Progenitor cell of endocrine pancreas (in vitro differentiated cells): ENCODE results near the gene GSE1. TPM values are rescaled to one million over a fixed set of nuclear protein-coding genes. Genes with fewer than 3 reads are reported as not detected.

Source experiments
- DNase-seq: peaks from one replicate; pipeline ENCODE4 v3.0.0; 2021; ENCODE audit warnings: low spot score; ENCODE audit not compliant: unreplicated experiment
- H3K27ac Mint-ChIP-seq: 2 replicates; pipeline ENCODE4 v1.8.0; 2021; ENCODE audit warnings: mild to moderate bottlenecking, moderate library complexity, mixed read lengths
- H3K27me3 Mint-ChIP-seq: 2 replicates; pipeline ENCODE4 v1.8.0; 2021; ENCODE audit warnings: mixed read lengths
- H3K36me3 Mint-ChIP-seq: 2 replicates; pipeline ENCODE4 v1.8.0; 2022; ENCODE audit warnings: mixed read lengths; ENCODE audit not compliant: insufficient read depth
- H3K4me1 Mint-ChIP-seq: 2 replicates; pipeline ENCODE4 v1.8.0; 2021; ENCODE audit warnings: low read depth, mixed read lengths
- H3K4me3 Mint-ChIP-seq: 2 replicates; pipeline ENCODE4 v1.8.0; 2021; ENCODE audit warnings: low read depth, mild to moderate bottlenecking, moderate library complexity, mixed read lengths
- H3K9me3 Mint-ChIP-seq: 2 replicates; pipeline ENCODE4 v1.8.0; 2021; ENCODE audit warnings: low read depth, mixed read lengths
- CTCF ChIP-seq: fragments of 200-600 bp; sonication (generic); IDR thresholded peaks from one replicate; pipeline ENCODE4 v1.5.0; 2021; ENCODE audit warnings: antibody characterized with exemption, mild to moderate bottlenecking; ENCODE audit not compliant: unreplicated experiment
- total RNA-seq: library from RNA; stranded (reverse); gene quantifications from 2 replicates; pipeline ENCODE4 v1.2.1, GENCODE V29; 2021

Gene GSE1
- total RNA-seq, 1 donor from 2014 or later = 136 TPM

- Mint-ChIP-seq H3K9me3 (no peaks in the 10 kb centered on the region), H3K27ac (no peak overlapping the region), H3K27me3 (no peaks in the 10 kb centered on the region), H3K4me1 (peaks cover 9% of the 10 kb centered on the region), H3K36me3 (no peaks in the 10 kb centered on the region), H3K4me3 (no peak overlapping the region)
- no peak for TF ChIP-seq CTCF
- DNase-seq = no peak
Observed at GRCh38 chr16:85642762-85643358, 29.7 kb downstream of the GSE1 start.

- H3K27me3 Mint-ChIP-seq = no peaks in the 10 kb centered on the region
- peaks cover 3% of the 10 kb centered on the region for H3K36me3 Mint-ChIP-seq
- H3K9me3 Mint-ChIP-seq = no peaks in the 10 kb centered on the region
Observed at GRCh38 chr16:85643631-85644030, 30.5 kb downstream of the GSE1 start.

GRCh38 chr16:85644093-85644712, 31.1 kb downstream of the GSE1 start:
- H3K9me3 Mint-ChIP-seq = no peaks in the 10 kb centered on the region
- H3K4me3 Mint-ChIP-seq = no peak overlapping the region
- no peak for DNase-seq
- H3K4me1 Mint-ChIP-seq = peaks cover 9% of the 10 kb centered on the region
- no peak for TF ChIP-seq CTCF
- peak overlapping the region; percentile 82 for H3K27ac Mint-ChIP-seq
- no peaks in the 10 kb centered on the region for H3K27me3 Mint-ChIP-seq
- H3K36me3 Mint-ChIP-seq = peaks cover 8% of the 10 kb centered on the region

More at GRCh38 chr16:85643631-85644030, 30.5 kb downstream of the GSE1 start:
- Mint-ChIP-seq H3K4me3 (no peak overlapping the region), H3K27ac (no peak overlapping the region), H3K4me1 (peaks cover 9% of the 10 kb centered on the region)
- no peak for TF ChIP-seq CTCF
- DNase-seq = no peak

- H3K9me3 Mint-ChIP-seq = no peaks in the 10 kb centered on the region
- peaks cover 8% of the 10 kb centered on the region for H3K36me3 Mint-ChIP-seq
Observed at GRCh38 chr16:85645021-85645589, 32.0 kb downstream of the GSE1 start.

More at GRCh38 chr16:85645021-85645589, 32.0 kb downstream of the GSE1 start:
- no peak for DNase-seq
- H3K27ac Mint-ChIP-seq = no peak overlapping the region
- TF ChIP-seq CTCF = no peak
- H3K4me3 Mint-ChIP-seq = no peak overlapping the region
- no peaks in the 10 kb centered on the region for H3K27me3 Mint-ChIP-seq
- peaks cover 9% of the 10 kb centered on the region for H3K4me1 Mint-ChIP-seq
